Progenitor cell of endocrine pancreas (in vitro differentiated cells): ENCODE results near the gene SLC4A11. TPM values are rescaled to one million over a fixed set of nuclear protein-coding genes. Genes with fewer than 3 reads are reported as not detected.

Experiments used
- DNase-seq: peaks from one replicate; pipeline ENCODE4 v3.0.0; 2021; ENCODE audit warnings: low spot score; ENCODE audit not compliant: unreplicated experiment
- H3K27ac Mint-ChIP-seq: 2 replicates; pipeline ENCODE4 v1.8.0; 2021; ENCODE audit warnings: mild to moderate bottlenecking, moderate library complexity, mixed read lengths
- H3K27me3 Mint-ChIP-seq: 2 replicates; pipeline ENCODE4 v1.8.0; 2021; ENCODE audit warnings: mixed read lengths
- H3K36me3 Mint-ChIP-seq: 2 replicates; pipeline ENCODE4 v1.8.0; 2022; ENCODE audit warnings: mixed read lengths; ENCODE audit not compliant: insufficient read depth
- H3K4me1 Mint-ChIP-seq: 2 replicates; pipeline ENCODE4 v1.8.0; 2021; ENCODE audit warnings: low read depth, mixed read lengths
- H3K4me3 Mint-ChIP-seq: 2 replicates; pipeline ENCODE4 v1.8.0; 2021; ENCODE audit warnings: low read depth, mild to moderate bottlenecking, moderate library complexity, mixed read lengths
- H3K9me3 Mint-ChIP-seq: 2 replicates; pipeline ENCODE4 v1.8.0; 2021; ENCODE audit warnings: low read depth, mixed read lengths
- total RNA-seq: library from RNA; stranded (reverse); gene quantifications from 2 replicates; pipeline ENCODE4 v1.2.1, GENCODE V29; 2021
- TF ChIP-seq, protein P1 (sequence below): fragments of 200-600 bp; sonication (generic); IDR thresholded peaks from one replicate; pipeline ENCODE4 v1.5.0; 2021; ENCODE audit warnings: antibody characterized with exemption, mild to moderate bottlenecking; ENCODE audit not compliant: unreplicated experiment

The SLC4A11 gene
- total RNA-seq, 1 donor from 2014 or later = 1.9 TPM

DNA sequence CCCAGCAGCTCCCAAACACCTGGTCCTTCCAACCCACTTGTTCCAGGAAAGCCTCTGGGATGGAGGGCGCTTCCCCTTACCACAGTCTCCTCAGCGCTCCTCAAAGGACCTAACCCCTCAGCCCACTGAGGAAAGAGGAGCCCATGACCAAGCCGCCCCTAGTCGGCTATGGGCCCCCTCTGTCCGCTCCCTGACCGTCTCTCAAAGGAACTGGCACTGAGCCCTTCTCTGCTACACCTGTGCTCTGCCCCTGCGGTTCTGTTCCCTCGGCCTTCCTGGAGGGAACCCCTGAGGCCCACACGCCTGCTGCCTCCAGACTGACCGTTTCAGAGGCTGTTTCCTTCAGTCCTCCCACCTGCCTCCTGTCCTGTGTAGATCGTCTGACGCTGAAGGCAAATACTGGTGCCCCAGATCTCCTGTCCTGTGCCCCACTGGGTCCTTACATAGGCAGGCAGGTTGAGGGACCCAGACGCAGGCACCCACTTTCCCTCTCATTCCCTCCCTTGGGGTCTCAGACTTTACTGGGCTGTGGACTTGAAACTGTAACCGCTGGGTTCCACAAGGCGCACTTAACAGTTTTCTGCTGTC, 1.9 kb upstream of the SLC4A11 start:
- DNase-seq = no peak
- Mint-ChIP-seq H3K27me3 (peaks cover 72% of the 10 kb centered on the region), H3K27ac (no peak overlapping the region), H3K36me3 (no peaks in the 10 kb centered on the region), H3K4me3 (peak overlapping the region; percentile 50), H3K4me1 (peaks cover 6% of the 10 kb centered on the region), H3K9me3 (no peaks in the 10 kb centered on the region)
- TF ChIP-seq, protein P1, sequence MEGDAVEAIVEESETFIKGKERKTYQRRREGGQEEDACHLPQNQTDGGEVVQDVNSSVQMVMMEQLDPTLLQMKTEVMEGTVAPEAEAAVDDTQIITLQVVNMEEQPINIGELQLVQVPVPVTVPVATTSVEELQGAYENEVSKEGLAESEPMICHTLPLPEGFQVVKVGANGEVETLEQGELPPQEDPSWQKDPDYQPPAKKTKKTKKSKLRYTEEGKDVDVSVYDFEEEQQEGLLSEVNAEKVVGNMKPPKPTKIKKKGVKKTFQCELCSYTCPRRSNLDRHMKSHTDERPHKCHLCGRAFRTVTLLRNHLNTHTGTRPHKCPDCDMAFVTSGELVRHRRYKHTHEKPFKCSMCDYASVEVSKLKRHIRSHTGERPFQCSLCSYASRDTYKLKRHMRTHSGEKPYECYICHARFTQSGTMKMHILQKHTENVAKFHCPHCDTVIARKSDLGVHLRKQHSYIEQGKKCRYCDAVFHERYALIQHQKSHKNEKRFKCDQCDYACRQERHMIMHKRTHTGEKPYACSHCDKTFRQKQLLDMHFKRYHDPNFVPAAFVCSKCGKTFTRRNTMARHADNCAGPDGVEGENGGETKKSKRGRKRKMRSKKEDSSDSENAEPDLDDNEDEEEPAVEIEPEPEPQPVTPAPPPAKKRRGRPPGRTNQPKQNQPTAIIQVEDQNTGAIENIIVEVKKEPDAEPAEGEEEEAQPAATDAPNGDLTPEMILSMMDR = no peak

DNA sequence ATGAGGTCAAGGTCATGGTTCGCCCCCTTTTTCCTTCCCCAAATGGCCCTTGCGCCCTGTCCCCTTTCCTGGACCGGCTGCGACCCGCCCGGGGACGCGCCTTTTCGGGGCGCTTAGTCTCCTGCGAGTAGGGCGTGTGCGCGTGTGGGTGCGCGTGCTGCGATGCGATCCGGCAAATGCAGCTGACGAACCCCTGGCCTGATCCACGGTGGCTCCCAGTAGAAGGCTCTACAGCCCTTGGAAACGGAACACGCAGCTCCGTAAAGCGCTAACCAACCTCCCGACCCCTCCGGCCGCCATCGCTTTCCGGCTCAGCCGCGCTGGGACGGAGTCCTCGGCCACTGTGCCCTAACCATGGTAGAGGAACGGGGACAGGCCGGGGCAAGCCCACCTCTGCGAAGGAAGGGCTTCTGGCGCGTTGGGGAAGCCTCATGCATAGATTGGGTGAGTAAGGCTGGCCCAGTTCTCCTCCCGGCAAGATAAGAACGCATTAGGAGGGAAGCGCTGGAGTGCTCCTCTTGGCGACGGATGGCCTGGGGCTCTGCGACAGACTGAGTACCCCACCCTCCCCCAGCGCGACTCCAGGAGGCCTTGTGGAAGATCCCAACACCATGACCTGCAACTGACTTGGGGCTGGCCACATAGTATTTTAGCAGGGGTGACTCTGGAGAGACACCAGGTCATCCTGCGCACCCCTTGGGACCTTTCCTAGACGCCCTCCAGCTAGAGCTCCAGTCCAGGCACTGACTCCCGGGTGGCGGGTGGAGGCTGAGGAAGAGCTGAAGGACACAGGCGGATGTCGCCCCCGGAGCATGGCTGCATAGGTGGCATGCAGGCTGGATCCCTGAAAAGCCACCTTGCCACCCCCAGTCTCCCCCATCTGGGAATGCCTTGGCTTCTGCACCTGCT, 1.1 kb upstream of the SLC4A11 start:
- peak overlapping the region; percentile 78 for H3K4me3 Mint-ChIP-seq
- H3K27ac Mint-ChIP-seq = peak overlapping the region; percentile 56
- H3K4me1 Mint-ChIP-seq = peaks cover 6% of the 10 kb centered on the region
- DNase-seq = no peak
- TF ChIP-seq, protein P1 = no peak
- H3K27me3 Mint-ChIP-seq = peaks cover 78% of the 10 kb centered on the region
- no peaks in the 10 kb centered on the region for H3K9me3 Mint-ChIP-seq
- H3K36me3 Mint-ChIP-seq = no peaks in the 10 kb centered on the region

DNA sequence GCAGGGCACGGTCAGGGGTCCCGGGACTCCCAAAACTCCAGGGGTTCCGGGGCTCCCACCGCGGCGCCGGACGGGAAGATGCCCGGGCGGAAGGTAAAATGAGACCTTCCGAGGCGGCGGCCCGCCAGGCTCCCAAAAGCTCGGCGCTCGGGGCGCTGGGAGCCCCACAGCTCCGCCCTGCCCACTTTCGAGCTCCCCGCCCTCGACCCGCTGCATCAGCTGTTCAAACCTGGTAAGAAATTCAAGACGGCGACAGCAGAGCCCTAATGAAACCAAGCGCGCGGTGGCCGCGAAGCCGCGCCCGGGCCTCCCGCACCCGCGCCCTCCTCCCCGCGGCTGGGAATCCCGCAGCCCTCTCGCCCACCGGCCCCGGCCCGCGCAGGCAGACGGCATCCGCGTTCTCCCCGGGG, 369 bp downstream of the SLC4A11 start:
- Mint-ChIP-seq H3K36me3 (no peaks in the 10 kb centered on the region), H3K27me3 (peaks cover 73% of the 10 kb centered on the region), H3K9me3 (no peaks in the 10 kb centered on the region), H3K4me3 (peak overlapping the region; percentile 69), H3K27ac (no peak overlapping the region), H3K4me1 (peaks cover 6% of the 10 kb centered on the region)
- no peak for DNase-seq
- TF ChIP-seq, protein P1 = no peak

DNA sequence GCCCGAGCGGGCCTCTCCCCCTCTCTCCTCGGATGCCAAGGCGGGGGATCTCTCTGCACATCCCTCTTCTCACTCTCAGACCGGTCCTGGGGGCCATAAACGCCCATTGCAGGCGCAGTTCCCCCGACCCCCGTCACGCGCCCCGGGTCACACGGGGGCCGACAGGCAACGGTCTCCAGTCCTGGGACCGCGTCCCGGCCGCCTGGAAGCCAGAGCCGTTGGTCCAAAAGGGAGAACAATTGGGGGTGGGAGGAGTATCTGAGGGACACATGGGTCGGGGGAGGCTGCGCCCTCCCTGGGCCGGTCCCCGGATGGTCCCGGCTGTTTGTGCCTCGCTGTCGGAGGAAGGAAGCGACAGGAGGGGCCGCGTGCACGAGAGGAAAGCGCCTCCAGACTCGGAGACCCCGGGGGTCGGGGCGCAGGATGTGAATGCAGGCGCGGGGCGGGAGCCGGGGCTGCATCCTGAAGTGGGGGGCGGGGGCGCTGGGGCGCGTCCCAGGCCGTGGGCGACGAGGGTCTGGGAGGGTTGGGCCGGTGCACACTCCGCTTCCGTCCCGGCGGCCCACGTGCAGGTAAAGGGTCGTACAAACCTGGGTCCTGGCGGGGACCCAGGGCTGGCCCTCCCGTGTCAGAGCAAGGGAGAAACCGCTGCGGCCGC, 903 bp downstream of the SLC4A11 start:
- no peak overlapping the region for H3K27ac Mint-ChIP-seq
- no peak for DNase-seq
- peak overlapping the region; percentile 35 for H3K4me3 Mint-ChIP-seq
- H3K9me3 Mint-ChIP-seq = no peaks in the 10 kb centered on the region
- H3K36me3 Mint-ChIP-seq = no peaks in the 10 kb centered on the region
- H3K4me1 Mint-ChIP-seq = peaks cover 6% of the 10 kb centered on the region
- TF ChIP-seq, protein P1 = peak; percentile 19
- H3K27me3 Mint-ChIP-seq = peaks cover 70% of the 10 kb centered on the region
